DMS 273 (cell line): Measurements from ENCODE around the gene RNFT1.
"Not testable (repeated sequence)": the region's sequence is repeated elsewhere in the genome, so short reads cannot be mapped to it uniquely, and the experiment has no call there.

Source experiments
- DNase-seq: peaks from one replicate; lab custom pipeline; 2025; ENCODE audit not compliant: unreplicated experiment; lab: John Stamatoyannopoulos, UW

RNFT1 gene

DNA sequence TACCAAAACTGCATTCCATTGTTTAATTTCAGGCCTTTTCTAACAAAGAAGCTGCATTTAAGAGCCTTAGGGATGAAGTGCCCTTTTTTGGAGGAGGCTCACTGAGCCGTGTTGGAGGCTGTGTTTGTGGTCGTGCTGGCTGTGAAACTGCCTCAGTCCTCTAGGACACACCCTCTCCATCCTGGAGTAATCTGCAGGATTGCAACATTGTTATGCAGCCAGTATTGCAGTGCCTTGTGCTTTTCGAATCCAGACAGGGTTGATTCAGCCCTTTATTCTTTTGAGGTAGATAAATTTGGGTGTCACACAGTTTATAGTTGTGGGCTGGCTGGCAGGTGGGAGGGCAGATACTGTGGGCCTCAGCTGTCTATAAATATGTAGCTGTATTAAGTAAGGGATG lies 33.8 kb downstream of the RNFT1 start:
- not testable (repeated sequence) for DNase-seq

DNA sequence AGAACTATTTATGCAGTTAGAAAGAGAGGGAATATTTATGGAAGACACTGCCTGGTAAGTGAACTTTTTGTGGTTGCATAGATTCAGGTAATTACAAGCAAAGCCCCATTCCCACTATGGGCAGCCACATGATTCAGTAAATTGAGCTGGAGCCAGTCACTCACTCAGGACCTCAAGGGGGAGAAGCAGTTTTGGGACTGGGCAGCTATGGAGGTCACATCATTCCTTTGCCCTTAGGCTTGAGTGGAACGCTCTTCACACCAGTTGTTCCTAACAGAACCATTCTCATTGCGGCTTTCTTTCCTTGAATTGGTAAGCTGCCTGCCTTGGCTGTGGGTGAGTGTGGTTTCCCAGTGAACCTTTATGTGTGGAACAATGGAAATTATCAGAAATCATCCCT lies 34.4 kb downstream of the RNFT1 start:
- DNase-seq: not testable (repeated sequence)

DNA sequence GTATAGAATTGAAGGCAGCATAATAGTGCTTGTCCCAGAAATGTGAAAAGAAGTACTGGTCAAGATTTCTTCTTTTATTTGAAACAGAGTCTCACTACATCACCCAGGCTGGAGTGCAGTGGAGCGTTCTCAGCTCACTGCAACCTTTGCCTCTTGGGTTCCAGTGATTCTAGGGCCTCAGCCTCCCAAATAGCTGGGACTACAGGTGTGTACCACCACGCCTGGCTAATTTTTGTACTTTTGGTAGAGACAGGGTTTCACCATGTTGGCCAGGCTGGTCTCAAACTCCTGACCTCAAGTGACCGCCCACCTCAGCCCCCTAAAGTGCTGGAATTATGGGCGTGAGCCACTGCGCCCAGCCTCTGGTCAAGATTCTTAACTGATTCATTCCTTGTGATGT lies 43.9 kb downstream of the RNFT1 start:
- not testable (repeated sequence) for DNase-seq

DNA sequence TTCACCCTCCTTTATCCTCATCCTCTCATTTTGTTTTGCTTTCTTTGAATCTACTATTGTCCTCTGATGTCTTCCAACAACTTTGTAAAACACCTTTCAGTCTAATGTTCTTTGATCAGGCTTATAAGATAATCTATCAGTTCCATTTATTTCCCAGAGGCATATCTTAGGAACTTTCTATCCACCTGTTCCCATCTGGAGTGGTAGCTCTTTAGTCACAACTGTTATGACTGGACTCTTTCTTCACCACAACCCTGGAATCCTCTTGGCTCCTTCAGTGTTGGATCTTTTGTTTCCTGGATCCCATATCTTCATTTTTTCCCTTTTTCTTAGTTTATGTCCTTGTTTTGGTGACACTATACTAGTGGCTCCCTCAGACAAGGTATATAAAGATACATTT lies 48.1 kb downstream of the RNFT1 start:
- DNase-seq: no peak

DNA sequence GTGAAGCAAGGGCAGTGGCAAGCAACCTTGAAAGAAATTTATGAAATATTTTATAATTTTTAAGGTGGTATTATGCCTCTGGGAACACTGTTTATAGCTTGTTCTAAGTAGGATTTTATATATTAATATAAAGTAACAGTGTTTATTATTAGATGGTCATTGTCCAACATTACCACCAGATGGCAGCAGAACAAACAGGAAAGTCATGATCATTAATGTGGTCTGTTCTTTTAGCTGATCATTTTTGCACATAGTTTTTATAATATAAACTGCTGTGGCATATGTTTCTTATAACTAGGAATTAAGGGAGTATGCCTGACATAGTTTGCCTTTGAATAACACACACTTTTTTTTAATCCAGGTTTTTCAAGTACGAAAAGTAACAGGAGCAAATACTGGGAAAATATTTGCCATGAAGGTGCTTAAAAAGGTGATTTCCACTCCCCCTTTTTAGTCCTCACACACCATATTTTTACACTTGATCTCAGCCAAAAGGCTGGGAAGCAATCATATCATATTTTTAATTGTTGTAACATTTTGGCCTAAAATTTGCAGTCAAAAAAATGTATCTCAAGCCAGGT lies 50.2 kb downstream of the RNFT1 start:
- peak; percentile 66 for DNase-seq

DNA sequence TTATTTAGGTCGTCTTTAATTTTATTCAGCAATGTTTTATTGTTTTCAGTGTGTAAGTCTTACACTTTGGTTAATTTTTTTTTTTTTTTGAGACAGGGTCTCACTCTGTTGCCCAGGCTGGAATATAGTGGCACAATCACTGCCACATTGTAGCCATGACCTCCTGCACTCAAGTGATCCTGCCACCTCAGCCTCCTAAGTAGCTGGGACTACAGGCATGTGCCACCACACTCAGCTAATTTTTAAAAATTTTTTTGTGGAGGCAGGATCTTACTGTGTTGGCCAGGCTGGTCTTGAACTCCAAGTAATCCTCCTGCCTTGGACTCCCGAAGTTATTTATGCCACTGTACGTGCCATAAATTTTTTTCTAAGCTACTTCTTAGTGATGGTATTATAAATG lies 57.1 kb downstream of the RNFT1 start:
- no peak for DNase-seq

DNA sequence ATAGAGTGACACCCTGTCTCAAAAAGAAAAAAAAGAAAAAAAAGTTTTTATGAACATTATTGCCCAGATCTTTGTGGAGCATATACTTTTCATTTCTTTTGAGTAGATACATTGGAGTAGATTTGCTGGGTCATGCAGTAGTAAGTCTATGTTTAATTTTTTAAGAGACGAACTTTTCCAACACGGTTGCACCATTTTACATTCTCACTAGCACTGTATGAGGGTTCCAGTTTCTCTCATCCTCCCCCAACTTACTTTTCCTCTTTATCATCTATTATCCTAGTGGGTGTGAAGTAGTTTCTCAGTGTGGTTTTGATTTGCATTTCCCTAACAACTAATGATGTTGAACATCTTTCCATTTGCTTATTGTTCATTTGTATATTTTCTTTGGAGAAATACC lies 61.1 kb downstream of the RNFT1 start:
- DNase-seq: no peak
